Kidney capillary endothelial cell (primary cell): ENCODE data around the gene RPH3AL.
"Not testable (repeated sequence)": the region's sequence is repeated elsewhere in the genome, so short reads cannot be mapped to it uniquely, and the experiment has no call there.

ENCODE experiments used
- DNase-seq: peaks from one replicate; pipeline ENCODE4 v3.0.0-alpha.2; 2018; ENCODE audit warnings: low spot score

RPH3AL gene

DNA sequence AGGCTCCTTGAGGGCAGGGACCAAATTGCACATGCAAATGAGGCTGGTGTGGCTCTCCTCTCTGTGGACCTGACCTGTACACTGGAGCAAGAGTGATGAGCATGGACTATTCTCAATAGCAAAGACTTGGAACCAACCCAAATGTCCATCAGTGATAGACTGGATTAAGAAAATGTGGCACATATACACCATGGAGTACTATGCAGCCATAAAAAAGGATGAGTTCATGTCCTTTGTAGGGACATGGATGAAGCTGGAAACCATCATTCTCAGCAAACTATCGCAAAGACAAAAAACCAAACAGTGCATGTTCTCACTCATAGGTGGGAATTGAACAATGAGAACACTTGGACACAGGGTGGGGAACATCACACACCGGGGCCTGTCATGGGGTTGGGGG is 128.0 kb downstream of the RPH3AL start:
- not testable (repeated sequence) for DNase-seq

- no peak for DNase-seq
These were observed 128.7 kb downstream of the RPH3AL start for GRCh38 chr17:223723-224471.

DNA sequence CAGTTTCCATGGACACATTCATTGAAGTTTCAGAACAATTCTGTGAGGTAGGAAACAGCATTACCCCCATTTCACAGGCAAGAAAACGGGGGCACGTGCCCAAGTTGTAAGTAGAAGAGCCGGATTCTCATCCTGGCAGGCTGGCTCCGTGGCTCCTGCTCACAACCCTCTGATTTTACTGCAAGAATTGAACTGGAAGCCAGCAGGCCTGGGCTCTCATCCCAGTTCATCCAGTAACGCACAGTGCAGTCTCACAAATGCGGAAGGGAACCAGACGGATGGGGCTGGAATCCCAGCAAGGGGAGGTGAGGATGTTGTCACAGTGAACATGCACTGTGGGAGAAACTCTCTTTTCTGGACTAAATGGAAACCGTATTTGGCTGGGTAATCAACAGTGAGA is 130.4 kb downstream of the RPH3AL start:
- DNase-seq: no peak

- no peak for DNase-seq
These were observed 132.9 kb downstream of the RPH3AL start for GRCh38 chr17:219696-220095.

DNA sequence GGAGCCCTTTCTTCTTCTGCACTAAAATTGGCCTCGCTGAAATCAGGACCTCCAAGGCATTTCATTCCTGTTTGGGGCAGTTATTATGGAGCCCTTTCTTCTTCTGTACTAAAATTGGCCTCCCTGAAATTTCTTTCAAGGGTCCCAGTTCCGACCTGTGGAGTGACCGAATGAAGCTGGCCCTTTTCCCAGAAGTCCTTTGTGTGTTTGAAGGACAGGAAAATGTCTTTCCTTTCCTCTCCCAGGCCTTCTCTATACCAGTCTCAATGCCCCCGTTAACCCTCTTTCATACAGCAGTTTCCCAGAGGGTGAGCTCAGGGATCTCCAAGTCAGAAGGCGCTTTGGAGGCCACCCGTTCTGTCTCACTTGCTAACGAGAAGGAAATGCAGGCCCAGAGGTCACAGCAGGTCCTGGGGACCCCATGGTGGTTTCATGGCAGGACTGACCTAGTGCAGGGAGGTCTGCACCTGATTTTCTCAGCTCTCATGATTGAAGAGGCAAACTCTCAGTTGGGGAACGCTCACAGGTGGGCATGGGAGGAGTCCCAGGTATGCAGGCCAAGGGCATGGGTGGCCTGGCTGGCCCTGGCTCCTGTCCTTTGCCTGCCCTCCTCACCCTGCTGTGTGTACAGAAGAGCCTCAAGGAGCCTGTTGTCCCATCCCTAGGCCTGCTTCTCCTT is 134.0 kb downstream of the RPH3AL start:
- no peak for DNase-seq

- DNase-seq: no peak
These were observed 136.0 kb downstream of the RPH3AL start for GRCh38 chr17:216625-217024.

DNA sequence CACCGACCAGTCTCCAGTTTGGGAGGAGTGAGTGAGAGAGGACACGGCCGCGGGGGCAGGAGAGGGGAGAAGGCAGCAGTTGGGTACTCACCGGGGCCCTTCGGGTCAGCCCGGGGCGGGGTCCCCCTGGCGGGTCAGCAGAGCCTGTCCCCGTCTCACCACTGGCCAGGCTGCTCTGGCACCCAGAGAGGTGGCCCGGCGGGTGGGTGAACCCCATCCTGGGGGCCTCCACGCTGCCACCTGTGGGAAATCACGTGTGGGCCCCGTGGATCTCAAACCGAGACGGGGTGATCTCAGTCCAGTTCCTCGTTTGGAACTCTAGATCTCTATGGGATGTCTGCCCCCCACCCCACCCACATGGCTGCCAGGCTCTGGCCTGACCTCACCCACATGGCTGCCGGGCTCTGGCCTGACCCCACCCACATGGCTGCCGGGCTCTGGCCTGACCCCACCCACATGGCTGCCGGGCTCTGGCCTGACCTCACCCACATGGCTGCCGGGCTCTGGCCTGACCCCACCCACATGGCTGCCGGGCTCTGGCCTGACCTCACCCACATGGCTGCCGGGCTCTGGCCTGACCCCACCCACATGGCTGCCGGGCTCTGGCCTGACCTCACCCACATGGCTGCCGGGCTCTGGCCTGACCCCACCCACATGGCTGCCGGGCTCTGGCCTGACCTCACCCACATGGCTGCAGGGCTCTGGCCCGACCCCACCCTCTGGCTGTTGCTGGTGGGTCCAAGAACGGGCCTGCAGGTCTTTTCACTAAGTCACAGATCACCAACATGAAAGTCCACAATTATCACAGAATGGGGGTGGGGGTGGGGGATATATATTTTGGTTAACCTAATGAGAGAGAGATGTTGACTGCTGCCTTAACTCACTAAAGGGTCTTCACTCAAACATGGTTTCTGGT is 136.8 kb downstream of the RPH3AL start:
- DNase-seq: not testable (repeated sequence)

DNA sequence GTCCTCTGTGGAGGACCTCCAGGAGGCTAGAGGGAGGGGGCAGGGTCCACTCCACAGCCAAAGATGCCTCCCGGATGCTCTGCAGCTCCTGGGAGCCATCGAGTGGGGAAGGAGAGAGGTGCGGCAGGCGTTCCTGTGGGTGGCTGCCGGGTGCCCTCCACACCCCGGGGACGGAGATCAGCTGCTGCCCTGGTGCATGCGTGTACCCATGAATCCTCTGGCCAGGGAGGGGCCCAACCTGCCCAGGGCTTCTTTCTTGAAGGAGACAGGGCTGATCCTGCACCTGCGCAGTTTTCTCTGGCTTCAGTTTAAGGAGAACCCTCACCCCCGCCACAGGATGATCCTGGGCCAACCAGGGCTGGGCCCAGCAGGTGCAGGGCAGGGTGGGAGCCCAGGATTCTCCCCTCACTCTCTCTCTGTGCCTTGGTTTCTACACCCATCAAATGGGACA is 137.7 kb downstream of the RPH3AL start:
- DNase-seq: no peak

DNA sequence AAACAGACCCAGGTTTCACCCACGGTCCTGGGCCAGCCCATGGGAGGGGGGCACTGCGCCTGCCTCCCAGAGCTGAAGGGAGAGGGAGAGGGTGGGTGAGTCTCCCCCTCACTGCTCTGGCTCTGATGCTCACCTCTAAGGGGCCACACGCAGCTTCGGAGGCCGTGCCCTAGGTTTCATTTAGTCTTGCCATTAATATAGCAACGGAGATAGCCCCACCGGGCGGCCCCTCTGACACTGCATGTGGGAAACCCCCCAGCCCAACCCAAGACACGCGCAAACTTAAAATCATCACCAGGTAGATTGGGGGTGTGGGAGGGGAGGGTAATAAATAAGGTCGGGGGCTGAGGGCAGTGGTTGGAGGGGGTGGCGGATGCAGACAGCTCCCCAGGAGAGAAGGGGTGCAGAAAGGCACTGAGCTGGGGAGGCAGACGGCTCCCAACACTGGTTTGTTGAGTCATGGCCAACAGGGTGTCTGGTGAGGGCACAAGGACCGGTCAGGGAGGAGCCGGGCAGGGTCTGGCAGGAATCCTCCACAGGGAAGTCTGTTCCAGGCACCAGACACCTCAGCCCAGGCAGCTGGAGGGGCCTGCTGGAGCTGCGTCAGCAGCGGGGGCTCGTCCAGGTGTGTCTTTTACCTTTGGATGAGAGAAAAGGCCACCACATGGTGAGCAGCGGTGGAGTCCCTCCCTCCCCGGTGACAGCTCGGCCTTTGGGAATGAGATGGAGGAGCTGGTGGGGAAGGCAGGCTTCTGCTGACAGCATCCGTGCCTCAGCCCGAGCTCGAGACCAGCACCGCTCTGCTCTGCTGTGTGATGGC is 139.1 kb downstream of the RPH3AL start:
- DNase-seq: no peak

- no peak for DNase-seq
These were observed 142.2 kb downstream of the RPH3AL start for GRCh38 chr17:210402-210801.

GRCh38 chr17:208429-208828 is 144.2 kb downstream of the RPH3AL start:
- DNase-seq: no peak

DNA sequence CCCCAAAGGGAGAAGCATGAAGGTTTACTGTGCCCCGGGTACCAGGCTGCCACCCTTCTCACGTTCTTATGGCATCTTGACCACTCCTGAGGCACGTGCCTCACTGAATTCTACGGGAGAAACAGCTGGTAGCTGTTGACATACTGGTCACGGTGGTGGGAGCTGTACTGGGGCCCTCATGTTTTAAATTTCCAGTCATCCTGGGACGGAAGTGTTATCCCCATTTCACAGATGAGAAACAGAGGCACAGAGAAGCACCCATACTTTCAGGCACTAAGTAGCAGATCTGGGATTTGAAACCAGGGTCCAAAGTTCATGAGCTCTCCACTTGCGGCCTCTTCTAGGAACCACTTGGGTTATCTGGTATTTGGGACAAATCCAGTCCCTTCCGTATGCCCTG is 144.8 kb downstream of the RPH3AL start:
- no peak for DNase-seq

- DNase-seq: no peak
These were observed 145.6 kb downstream of the RPH3AL start for GRCh38 chr17:206941-207560.

DNA sequence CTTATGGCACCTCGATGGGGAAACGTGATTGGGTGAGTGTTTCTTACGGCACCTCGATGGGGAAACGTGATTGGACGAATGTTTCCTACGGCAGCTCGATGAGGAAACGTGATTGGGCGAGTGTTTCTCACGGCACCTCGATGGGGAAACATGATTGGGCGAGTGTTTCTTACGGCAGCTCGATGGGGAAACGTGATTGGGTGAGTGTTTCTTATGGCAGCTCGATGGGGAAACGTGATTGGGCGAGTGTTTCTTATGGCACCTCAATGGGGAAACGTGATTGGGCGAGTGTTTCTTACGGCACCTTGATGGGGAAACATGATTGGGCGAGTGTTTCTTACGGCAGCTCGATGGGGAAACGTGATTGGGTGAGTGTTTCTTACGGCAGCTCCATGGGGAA is 146.1 kb downstream of the RPH3AL start:
- not testable (repeated sequence) for DNase-seq

DNA sequence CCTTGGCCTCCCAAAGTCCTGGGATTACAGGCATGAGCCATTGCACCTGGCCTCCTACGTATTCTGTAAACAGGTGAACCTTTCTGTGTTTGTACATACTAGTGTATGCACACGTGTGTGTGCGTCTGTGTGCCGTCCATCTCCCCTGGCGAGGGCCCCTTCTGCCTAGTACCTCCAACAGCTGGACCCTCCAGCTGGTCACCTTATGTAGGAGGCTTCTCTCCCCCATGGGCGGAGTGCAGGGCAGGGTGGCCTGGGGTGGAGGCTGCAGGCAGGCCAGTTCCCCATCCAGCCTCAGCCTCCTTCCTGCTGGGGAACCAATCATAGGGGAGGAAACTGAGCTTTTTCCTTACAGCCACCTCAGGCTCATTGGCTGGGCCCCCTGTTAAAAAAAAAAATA is 146.8 kb downstream of the RPH3AL start:
- no peak for DNase-seq

DNA sequence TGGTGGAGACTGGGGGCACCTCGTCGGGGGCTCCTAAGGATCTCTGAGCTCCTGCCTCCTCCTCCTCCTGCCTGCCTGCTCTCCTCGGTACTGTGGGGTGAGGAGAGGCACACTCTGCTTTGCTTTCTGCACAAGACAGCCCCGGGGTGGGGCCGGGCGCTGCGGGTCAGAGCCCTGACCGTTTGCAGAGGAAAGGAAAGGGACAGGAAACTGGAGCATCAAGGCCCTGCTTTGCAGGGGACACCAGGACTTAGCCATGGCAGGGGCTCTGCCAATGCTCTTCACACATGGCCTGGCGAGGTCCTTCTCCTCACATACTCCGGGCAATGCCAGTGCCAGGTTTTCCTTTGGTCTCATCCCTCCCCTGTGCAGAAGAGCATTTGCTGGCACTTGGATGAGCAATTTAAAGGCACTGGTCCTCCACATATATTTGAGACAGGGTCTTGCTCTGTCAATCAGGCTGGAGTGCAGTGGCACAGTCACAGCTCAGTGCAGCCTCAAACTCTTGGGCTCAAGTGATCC is 147.4 kb downstream of the RPH3AL start:
- no peak for DNase-seq

GRCh38 chr17:204427-205147 is 148.0 kb downstream of the RPH3AL start:
- DNase-seq: no peak

DNA sequence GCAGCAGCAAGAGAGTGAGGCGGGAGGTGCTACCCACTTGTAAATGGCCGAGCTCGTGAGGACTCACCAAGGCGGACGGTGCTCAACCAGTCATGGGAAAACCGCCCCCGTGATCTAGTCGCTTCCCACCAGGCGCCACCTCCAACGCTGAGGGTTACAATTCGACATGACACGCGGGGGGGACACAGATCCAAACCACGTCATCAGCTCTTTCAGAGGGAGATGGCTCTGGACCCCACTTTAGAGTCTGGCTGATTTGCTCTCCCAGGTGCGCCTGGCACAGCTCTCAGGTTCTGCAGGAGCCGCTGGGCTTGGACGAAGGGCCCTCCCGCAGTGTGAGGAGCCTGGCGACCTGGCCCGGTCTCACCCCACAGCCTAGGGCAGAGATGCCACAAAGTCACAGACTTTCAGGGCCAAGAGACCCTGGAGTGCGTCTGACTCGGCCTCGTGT is 150.1 kb downstream of the RPH3AL start:
- DNase-seq: no peak

- DNase-seq: not testable (repeated sequence)
These were observed 150.9 kb downstream of the RPH3AL start for GRCh38 chr17:201736-202135.

- not testable (repeated sequence) for DNase-seq
These were observed 151.3 kb downstream of the RPH3AL start for GRCh38 chr17:201257-201656.
